ENCODE results near the gene NOS1.
A peak's percentile ranks its signal among the peaks of the same experiment; 100 is the strongest.
"Not testable (repeated sequence)": the region's sequence is repeated elsewhere in the genome, so short reads cannot be mapped to it uniquely, and the experiment has no call there.

Gene NOS1

GRCh38 chr12:117210266-117210918 is 151.0 kb downstream of the NOS1 start:
- DNase-seq, result no peak

- DNase-seq, result no peak
These were observed 151.8 kb downstream of the NOS1 start for GRCh38 chr12:117209626-117210025.

- DNase-seq, result no peak
These were observed 152.5 kb downstream of the NOS1 start for GRCh38 chr12:117208811-117209455.

- DNase-seq, result no peak
These were observed 153.2 kb downstream of the NOS1 start for GRCh38 chr12:117208206-117208605.

- no peak for DNase-seq
These were observed 153.8 kb downstream of the NOS1 start for GRCh38 chr12:117207675-117208074.

- no peak for DNase-seq
These were observed 158.9 kb downstream of the NOS1 start for GRCh38 chr12:117202556-117202955.

GRCh38 chr12:117202033-117202432 is 159.4 kb downstream of the NOS1 start:
- DNase-seq, result no peak

- DNase-seq, result not testable (repeated sequence)
These were observed 161.3 kb downstream of the NOS1 start for GRCh38 chr12:117199956-117200744.

- not testable (repeated sequence) for DNase-seq
These were observed 165.1 kb downstream of the NOS1 start for GRCh38 chr12:117196334-117196733.

GRCh38 chr12:117195027-117195426 is 166.4 kb downstream of the NOS1 start:
- peak in 1 of 56 donors; percentile 9 for DNase-seq

GRCh38 chr12:117193903-117194302 is 167.5 kb downstream of the NOS1 start:
- DNase-seq, result no peak

GRCh38 chr12:117192581-117192980 is 168.8 kb downstream of the NOS1 start:
- not testable (repeated sequence) for DNase-seq

GRCh38 chr12:117192057-117192456 is 169.4 kb downstream of the NOS1 start:
- DNase-seq, result no peak

GRCh38 chr12:117190210-117190781 is 171.1 kb downstream of the NOS1 start, which contains the start of gene FBXO21:
TSS of gene FBXO21 (minus strand) at chr12:117190470. CDS start at chr12:117190456, 14 bp downstream.
- peak in 55 of 56 donors; percentile 55 to 96 (median 86) for DNase-seq

- DNase-seq, result peak in 25 of 56 donors; percentile 13 to 58 (median 33)
These were observed 171.7 kb downstream of the NOS1 start for GRCh38 chr12:117189725-117190209.

GRCh38 chr12:117188961-117189724 is 172.3 kb downstream of the NOS1 start:
- peak in 36 of 56 donors; percentile 7 to 64 (median 38) for DNase-seq

GRCh38 chr12:117188121-117188665 is 173.2 kb downstream of the NOS1 start:
- peak in 2 of 56 donors; percentile 3 to 4 for DNase-seq

- no peak for DNase-seq
These were observed 174.0 kb downstream of the NOS1 start for GRCh38 chr12:117187421-117187820.

- no peak for DNase-seq
These were observed 178.6 kb downstream of the NOS1 start for GRCh38 chr12:117182866-117183265.

- not testable (repeated sequence) for DNase-seq
These were observed 180.0 kb downstream of the NOS1 start for GRCh38 chr12:117181468-117181843.

Measured in amygdala (tissue), 56 donors.